HL-60 (cell line): Measurements from ENCODE around the gene APMAP.
"Not testable (repeated sequence)": the region's sequence is repeated elsewhere in the genome, so short reads cannot be mapped to it uniquely, and the experiment has no call there.

Source experiments
- DNase-seq, 2 experiments: peaks; one replicate each; pipeline ENCODE4 v3.0.0-alpha.2; 2010 to 2020; ENCODE audit warnings: low read depth in 1 of 2, low spot score in 1 of 2
- H3K27ac ChIP-seq: fragments of 250-450 bp; sonication (Bioruptor Pico); replicated peaks from 2 replicates; pipeline ENCODE4 v1.5.1; 2020; ENCODE audit warnings: mild to moderate bottlenecking, moderate library complexity
- H3K27me3 ChIP-seq: fragments of 250-450 bp; sonication (Bioruptor Pico); 2 replicates; pipeline ENCODE4 v1.5.1; 2021; ENCODE audit warnings: mild to moderate bottlenecking, moderate library complexity; ENCODE audit not compliant: insufficient read depth, poor library complexity, severe bottlenecking
- H3K4me3 ChIP-seq: replicated peaks from 2 replicates; pipeline ENCODE4 v1.5.1; 2011; ENCODE audit warnings: mild to moderate bottlenecking, control low read depth, low read length; ENCODE audit not compliant: insufficient read depth
- GABPA ChIP-seq: IDR thresholded peaks from 2 replicates; pipeline ENCODE4 v1.6.1; 2012; ENCODE audit warnings: low read depth
- POLR2AphosphoS5 ChIP-seq: IDR thresholded peaks from 2 replicates; pipeline ENCODE4 v1.6.1; 2012; ENCODE audit warnings: low read depth
- SPI1 ChIP-seq: IDR thresholded peaks from 2 replicates; pipeline ENCODE4 v1.6.1; 2012; ENCODE audit warnings: low read depth, mild to moderate bottlenecking, borderline replicate concordance
- TF ChIP-seq, protein P1 (sequence below): IDR thresholded peaks from one replicate; pipeline ENCODE4 v1.5.1; 2011; ENCODE audit warnings: low read length, control low read depth, inconsistent platforms; ENCODE audit not compliant: insufficient read depth
- TF ChIP-seq, protein P2 (sequence below): IDR thresholded peaks from 2 replicates; pipeline ENCODE4 v1.6.1; 2012; ENCODE audit warnings: low read depth; ENCODE audit not compliant: insufficient replicate concordance

APMAP gene

DNA sequence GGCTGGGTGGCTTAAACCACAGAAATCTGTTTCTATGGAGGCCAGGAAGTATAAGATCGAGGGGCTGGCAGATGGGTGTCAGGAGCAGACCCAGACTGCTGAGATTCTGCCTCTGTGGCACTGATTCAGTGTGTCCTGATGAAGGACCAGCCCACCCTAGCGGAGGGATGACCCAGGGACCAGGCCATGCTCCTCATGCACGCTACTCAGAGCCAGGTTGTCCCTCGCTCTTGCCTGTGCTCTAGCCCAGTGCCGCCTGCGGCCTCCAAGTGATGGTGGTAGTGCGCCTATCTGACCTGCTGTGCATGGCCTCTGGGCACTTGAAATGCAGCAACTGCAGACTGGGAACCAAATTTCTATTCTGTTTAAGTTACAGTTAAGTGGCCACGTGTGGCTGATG is 13.1 kb upstream of the APMAP start:
- no peak overlapping the region for H3K27ac ChIP-seq
- no peak for DNase-seq
- H3K4me3 ChIP-seq: no peak overlapping the region
- TF ChIP-seq POLR2AphosphoS5: no peak
- TF ChIP-seq, protein P1, sequence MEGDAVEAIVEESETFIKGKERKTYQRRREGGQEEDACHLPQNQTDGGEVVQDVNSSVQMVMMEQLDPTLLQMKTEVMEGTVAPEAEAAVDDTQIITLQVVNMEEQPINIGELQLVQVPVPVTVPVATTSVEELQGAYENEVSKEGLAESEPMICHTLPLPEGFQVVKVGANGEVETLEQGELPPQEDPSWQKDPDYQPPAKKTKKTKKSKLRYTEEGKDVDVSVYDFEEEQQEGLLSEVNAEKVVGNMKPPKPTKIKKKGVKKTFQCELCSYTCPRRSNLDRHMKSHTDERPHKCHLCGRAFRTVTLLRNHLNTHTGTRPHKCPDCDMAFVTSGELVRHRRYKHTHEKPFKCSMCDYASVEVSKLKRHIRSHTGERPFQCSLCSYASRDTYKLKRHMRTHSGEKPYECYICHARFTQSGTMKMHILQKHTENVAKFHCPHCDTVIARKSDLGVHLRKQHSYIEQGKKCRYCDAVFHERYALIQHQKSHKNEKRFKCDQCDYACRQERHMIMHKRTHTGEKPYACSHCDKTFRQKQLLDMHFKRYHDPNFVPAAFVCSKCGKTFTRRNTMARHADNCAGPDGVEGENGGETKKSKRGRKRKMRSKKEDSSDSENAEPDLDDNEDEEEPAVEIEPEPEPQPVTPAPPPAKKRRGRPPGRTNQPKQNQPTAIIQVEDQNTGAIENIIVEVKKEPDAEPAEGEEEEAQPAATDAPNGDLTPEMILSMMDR: no peak
- TF ChIP-seq, protein P2, sequence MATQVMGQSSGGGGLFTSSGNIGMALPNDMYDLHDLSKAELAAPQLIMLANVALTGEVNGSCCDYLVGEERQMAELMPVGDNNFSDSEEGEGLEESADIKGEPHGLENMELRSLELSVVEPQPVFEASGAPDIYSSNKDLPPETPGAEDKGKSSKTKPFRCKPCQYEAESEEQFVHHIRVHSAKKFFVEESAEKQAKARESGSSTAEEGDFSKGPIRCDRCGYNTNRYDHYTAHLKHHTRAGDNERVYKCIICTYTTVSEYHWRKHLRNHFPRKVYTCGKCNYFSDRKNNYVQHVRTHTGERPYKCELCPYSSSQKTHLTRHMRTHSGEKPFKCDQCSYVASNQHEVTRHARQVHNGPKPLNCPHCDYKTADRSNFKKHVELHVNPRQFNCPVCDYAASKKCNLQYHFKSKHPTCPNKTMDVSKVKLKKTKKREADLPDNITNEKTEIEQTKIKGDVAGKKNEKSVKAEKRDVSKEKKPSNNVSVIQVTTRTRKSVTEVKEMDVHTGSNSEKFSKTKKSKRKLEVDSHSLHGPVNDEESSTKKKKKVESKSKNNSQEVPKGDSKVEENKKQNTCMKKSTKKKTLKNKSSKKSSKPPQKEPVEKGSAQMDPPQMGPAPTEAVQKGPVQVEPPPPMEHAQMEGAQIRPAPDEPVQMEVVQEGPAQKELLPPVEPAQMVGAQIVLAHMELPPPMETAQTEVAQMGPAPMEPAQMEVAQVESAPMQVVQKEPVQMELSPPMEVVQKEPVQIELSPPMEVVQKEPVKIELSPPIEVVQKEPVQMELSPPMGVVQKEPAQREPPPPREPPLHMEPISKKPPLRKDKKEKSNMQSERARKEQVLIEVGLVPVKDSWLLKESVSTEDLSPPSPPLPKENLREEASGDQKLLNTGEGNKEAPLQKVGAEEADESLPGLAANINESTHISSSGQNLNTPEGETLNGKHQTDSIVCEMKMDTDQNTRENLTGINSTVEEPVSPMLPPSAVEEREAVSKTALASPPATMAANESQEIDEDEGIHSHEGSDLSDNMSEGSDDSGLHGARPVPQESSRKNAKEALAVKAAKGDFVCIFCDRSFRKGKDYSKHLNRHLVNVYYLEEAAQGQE: no peak
- TF ChIP-seq SPI1: no peak
- TF ChIP-seq GABPA: no peak
- H3K27me3 ChIP-seq: no peaks in the 10 kb centered on the region

DNA sequence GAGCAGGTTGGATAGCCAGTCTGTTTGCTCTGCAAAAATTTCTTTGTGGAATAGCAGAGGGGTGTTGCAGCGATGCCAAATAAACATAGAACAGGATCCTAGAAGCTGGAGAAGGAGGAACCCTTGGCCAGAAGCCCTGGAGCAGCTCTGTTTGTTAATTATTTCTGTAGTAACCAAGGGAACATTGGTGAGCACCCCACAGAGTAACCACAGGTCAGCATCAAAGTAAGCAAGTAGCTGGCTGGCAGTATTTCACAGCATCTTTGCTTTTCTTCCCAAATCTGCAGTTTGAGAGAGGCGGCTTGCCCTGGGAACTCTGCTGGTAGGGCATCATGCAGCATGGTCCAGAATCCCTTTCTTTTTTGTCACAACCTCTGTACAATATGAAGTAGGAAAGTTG is 12.7 kb upstream of the APMAP start:
- no peak overlapping the region for H3K27ac ChIP-seq
- TF ChIP-seq, protein P1: no peak
- no peak overlapping the region for H3K4me3 ChIP-seq
- H3K27me3 ChIP-seq: no peaks in the 10 kb centered on the region
- no peak for DNase-seq

DNA sequence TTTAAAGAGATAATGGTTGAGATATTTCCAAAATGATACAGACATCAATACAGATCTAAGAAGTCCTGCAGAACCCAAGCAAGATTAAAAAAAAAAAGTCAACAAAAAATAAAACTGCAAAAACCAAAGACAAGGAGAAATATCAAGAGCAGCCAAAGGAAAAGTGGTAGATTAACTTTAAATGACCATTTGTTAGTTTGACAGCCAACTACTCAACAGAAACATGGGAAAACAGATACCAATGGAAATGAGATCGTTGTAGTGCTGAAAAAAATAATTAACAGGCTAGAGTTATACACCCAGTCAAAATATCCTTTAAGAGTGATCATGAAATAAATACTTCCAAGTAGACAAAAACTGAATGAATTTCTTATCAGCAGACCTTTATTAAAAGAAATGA is 10.5 kb upstream of the APMAP start:
- TF ChIP-seq, protein P2: no peak
- TF ChIP-seq, protein P1: no peak
- TF ChIP-seq POLR2AphosphoS5 (no peak), SPI1 (no peak), GABPA (no peak)
- no peak overlapping the region for H3K27ac ChIP-seq
- no peaks in the 10 kb centered on the region for H3K27me3 ChIP-seq
- no peak overlapping the region for H3K4me3 ChIP-seq
- DNase-seq: no peak

DNA sequence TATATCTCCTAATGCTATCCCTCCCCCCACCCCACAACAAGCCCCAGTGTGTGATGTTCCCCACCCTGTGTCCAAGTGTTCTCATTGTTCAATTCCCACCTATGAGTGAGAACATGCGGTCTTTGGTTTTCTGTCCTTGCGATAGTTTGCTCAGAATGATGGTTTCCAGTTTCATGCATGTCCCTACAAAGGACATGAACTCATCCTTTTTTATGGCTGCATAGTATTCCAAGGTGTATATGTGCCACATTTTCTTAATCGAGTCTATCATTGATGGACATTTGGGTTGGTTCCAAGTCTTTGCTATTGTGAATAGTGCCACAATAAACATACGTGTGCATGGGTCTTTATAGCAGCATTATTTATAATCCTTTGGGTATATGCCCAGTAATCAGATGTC is 8.8 kb upstream of the APMAP start:
- H3K4me3 ChIP-seq, DNase-seq, H3K27me3 ChIP-seq, H3K27ac ChIP-seq: not testable (repeated sequence)
